Urothelium cell line (cell line): ENCODE results near the gene IRF7.
"Not testable (repeated sequence)": the region's sequence is repeated elsewhere in the genome, so short reads cannot be mapped to it uniquely, and the experiment has no call there.

Experiments
- DNase-seq: peaks from one replicate; pipeline ENCODE4 v3.0.0; 2011; ENCODE audit warnings: low spot score, mixed read lengths
- FAIRE-seq: peaks from 2 replicates; lab custom pipeline; 2011; peaks lifted over from hg19 to GRCh38; lab: Jason Lieb, UNC

The IRF7 gene

DNA sequence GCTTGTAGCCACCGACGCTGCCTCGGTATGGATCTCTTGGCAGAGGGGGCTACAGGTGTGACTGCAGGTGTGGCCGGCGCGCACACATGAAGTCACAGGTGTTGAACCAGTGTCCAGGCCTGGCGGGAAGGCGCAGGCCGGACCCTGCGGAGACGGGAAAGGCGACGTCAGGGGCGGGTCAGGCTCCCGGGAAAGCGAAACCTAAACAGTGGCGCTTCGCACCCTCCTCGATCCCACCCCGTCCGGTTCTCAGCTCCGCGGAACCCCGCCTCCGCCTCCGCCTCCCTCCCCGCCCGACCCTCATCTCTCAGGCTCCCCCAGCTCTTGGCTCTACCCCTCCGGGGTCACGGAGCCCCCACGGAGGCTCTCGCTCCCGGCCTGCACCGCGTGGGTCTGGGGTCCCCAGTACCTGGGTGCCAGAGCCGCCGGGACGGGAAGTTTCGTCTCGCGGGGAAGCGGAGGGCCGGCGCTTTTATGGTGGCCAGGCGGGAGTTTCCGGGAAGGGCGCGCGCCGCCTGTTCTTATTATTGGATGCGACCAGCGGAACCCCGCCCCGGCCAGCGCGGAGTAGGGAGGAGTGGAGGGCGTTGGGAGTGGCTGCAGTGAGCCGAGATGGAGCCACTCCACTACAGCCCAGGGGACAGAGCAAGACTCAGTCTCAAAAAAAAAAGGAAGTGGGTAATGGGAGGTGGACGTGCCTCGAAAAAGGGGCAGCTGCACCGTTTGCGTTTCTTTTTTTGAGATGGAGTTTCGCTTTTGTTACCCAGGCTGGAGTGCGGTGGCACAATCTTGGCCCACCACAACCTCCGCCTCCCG is at the start of gene IRF7:
Gene IRF7, minus strand, starts transcription at position 447 of the 816 bp plus-strand sequence. CDS start 586 bp downstream, outside the sequence.
- no peak for DNase-seq
- FAIRE-seq = no peak

DNA sequence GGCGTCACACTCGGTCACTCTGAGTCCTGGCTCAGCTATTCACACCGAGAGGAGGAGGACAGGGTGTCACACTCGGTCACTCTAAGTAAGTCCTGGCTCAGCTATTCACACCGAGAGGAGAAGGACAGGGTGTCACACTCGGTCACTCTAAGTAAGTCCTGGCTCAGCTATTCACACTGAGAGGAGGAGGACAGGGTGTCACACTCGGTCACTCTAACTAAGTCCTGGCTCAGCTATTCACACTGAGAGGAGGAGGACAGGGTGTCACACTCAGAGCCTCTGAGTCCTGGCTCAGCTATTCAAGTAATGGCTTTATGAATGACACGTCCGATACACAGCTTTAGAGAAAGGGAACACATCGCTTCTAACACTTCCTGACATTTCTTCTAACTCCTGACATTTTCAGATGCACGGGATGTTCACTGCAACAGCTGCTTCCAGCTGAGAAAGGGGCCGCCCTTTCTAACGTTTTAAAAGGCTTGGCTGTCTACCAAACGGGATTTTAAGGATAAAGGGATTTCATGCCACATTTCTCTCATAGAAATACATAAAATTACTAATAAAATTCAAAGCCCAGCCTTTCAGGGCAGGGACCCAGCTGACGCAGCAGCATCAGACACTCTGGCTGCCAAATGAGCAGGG is 49.4 kb upstream of the IRF7 start:
- no peak for DNase-seq
- FAIRE-seq = no peak

DNA sequence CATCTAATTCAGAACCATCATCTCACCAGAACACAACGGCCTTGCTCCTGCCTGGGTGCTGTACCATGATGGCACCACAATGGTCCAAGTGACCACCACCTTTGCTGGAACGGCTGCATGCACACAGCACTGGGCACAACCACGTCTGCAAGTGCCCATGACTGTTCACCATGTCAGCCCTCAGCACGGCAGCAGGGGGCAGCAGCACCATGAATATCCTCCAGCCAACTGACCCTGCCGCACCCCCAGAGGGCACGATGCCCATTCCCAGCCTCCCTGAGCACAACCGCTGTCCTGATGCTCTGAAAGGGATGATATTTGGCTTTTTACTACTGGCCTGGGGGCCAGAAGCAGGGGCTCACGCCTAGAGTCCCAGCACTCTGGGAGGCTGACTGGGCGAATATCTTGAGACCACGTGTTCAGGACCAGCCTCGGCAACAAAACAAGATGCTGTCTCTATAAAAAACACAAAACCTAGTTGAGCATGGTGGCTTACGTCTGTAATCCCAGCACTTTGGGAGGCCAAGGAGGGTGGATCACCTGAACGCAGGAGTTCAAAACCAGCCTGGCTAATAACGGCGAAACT is 47.0 kb upstream of the IRF7 start:
- peak; percentile 13 for FAIRE-seq
- DNase-seq = peak; percentile 65

DNA sequence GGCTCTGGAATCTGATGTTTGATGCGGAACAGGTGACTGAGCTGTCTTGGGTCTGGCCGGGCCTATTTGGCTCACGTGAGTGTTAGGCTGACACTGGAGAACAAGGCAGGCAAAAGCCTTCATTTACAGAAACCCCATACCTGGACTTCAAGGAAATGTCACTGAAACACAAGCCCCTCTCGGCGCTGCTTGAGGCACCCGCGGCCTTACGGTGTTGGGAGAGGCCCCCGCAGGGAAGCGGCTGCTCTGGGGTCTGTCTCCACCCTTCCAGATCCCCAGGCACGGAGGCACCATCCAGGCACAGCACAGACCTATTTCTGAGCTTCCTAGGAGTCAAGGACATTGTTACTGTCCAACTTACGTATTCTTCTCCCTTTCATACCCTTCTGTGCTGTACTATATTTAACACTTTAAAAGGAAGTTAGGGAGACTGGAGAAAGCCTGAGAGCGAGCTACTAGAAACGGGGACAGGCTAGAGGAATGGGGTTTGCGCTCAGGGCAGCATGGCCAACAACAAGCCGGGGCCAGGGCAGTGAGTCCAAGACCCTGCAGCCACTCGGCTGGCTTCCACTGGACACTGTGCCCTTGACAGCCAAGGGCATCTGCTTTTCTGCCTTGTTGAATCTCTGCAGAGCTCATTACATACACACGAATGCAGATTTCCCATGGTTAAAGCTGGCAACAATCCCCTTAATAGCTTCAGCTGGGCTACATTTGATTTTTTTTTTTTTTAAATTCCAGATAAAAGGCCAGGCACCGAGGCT is 45.1 kb upstream of the IRF7 start:
- no peak for DNase-seq

DNA sequence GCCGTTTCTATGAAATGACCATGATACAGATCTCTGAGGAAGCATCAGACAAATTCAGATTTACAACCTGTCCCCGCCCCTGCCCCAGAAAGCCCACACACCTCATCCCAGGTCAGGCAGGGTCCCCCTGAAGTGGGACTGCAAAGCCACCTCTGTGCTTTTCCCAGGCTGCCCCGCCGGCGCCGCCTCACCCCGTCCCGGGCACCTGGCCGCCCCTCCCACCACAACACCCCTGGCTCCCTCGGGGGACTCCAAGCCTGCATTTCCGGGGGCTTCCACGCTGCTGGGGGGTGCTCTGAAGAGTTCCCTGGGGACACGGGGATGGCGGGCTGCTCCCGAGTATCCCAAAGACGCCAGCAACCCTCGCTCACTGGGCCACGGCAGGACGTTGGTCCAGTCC is 44.5 kb upstream of the IRF7 start:
- DNase-seq (no peak), FAIRE-seq (no peak)

More for the DNA sequence above, 45.1 kb upstream of the IRF7 start:
- no peak for FAIRE-seq

DNA sequence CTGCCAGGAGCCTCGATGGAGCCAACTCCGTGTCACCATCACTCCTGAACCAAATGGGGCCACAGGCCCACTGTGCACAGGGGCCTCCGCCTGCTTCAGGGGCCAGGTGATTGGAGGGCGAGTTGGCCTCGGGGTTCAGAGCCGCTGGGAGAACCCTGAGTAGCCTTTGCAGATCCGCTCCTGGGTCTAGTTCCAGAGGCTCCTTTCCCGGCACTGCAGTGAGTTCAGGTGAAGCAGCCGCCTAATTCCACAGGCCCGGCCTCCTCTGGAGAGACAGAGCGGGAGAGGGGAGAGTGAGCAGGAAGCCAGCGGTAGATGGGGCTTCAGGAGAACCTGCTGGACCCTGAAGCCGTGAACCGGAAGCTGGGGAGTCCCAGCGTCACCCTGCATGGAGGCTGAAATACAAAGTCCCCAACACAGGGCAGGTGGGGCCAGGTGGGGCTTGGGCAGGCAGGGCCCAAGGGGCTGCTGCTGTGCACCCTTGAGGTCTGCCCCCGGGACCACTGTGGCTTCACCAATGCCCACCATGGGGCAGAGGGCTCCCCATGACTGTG is 43.9 kb upstream of the IRF7 start:
- no peak for DNase-seq
- no peak for FAIRE-seq

DNA sequence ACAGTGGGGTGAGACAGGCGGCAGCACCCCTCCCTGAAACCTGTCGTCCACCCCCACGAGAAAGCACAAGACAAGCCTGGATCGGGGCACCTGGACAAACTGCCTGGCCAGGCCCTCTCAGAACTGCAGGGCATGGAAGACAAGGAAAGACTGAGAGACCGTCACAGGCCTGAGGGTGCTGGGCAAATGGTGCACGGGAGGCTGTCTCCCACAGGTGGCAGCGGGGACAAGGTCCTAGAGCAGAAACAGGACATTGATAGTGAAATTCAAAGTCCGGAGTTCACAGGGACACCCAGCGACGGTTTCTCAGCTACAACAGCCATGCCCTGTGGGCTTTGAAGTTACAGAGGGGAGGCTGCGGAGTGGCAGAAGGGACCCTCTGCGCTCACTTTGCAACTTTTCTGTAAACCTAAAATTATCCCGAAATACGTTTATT is 42.0 kb upstream of the IRF7 start:
- no peak for DNase-seq
- FAIRE-seq = no peak

DNA sequence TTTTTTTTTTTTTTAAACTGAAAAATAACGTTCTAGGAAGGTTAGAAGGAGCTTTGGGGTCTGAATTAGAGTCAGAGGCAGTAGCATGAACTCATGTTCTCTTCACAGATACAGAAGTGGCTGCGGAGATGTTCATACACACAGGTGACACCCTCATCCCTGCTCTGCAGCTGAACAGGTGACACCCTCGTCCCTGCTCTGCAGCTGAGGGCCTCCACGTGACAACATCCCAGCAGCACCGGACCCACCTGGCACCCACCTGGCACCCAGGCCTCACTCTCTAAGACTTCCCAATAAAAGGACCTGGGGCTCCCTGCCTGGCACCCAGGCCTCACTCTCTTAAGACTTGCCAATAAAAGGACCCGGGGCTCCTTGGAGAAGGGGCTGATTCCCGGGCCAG is 41.1 kb upstream of the IRF7 start:
- no peak for DNase-seq
- FAIRE-seq = no peak

DNA sequence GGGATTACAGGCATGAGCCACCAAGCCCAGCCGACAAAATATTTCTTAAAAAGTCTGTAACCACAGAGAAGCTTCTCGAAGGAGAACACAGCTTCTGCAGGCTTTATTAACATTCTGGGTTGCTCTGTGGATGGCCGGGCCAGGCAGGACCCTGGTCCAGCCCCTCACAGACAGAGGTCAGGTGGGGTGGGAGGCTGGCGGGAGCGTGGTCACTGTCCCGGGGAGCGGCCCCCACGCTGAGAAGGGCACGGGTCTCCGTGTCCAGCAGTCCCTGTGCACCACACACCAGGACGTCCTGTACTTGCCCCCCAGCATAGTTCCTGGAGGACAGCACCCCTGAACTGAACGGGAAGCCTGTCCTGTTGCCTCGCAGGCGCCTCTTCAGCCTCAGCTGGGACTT is 40.7 kb upstream of the IRF7 start:
- DNase-seq (no peak), FAIRE-seq (no peak)

DNA sequence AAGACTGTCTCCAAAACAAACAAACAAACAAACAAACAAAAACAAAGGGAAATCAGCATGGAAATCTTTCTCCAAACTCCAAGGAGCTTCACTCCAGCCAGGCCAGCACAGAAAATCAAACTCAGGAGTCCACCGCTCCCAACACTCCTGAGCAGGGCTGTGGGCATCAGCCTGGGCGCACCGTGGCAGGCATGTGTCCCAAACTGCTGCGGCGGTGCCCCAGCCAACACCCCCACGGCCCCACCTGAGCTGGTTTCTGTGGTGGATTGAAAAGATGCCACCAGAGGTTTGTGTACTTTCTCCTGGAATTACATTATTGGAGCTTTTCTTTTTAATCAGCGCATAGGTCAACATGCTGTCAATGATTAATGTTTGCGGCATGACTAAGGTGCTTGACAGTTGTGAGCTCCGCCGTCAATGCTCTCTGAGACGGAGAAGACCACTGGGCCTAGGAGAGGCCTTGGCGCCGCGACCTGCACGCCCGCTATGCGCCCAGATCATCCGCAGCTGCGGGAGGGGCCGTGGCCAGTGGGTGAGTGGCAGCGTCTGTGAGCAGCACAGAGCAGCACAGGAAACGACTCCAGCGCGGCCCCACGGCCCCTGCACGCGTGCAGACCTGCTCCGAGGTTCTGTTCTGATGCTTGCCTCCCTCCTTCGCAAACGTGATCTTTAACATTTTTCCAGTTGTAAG is 39.4 kb upstream of the IRF7 start:
- DNase-seq = no peak
- no peak for FAIRE-seq

DNA sequence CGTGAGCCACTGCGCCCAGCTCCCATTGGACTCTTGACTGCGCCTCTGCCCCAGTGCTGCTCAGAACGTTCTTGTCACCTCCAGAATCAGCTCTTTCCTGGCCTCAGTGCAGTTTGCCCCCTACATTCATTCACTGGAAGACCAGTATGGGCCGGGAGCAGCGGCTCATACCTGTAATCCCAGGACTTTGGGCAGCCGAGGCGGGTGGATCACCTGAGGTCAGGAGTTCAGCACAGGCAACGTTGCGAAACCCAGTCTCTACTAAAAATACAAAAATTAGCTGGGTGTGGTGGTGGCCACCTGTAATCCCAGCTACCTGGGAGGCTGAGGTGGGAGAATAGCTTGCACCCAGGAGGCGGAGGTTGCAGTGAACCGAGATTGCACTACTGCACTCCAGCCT is 38.7 kb upstream of the IRF7 start:
- DNase-seq, FAIRE-seq: not testable (repeated sequence)

DNA sequence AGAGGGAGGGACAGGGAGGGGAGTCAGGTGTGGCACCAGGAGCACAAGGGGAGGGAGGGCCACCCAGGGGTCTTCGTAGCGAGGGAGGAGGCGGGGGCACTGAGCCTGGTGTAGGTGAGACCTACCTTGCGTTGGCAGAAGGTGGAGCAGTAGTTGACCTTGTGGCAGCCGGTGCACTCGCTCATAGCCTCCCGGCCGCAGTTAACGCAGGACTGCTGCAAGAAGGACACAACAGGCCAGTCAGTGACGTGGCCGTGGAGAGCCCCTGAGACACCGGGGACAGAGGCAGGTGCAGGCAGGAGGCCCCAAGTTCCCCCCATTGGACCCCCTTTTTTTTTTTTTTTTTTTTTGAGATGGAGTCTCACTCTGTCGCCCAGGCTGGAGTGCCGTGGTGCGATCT is 38.1 kb upstream of the IRF7 start:
- DNase-seq = no peak
- no peak for FAIRE-seq

DNA sequence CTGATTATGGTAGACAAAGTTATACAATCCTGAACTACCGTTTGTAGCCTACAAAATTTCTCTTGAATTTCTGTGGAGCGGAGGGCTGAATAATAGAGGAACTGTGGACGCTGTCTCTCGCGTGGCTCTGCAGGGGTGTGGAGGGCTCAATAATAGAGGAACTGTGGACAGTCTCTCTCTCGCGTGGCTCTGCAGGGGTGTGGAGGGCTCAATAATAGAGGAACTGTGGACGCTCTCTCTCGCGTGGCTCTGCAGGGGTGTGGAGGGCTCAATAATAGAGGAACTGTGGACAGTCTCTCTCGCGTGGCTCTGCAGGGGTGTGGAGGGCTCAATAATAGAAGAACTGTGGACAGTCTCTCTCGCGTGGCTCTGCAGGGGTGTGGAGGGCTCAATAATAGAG is 37.4 kb upstream of the IRF7 start:
- DNase-seq, FAIRE-seq: not testable (repeated sequence)

DNA sequence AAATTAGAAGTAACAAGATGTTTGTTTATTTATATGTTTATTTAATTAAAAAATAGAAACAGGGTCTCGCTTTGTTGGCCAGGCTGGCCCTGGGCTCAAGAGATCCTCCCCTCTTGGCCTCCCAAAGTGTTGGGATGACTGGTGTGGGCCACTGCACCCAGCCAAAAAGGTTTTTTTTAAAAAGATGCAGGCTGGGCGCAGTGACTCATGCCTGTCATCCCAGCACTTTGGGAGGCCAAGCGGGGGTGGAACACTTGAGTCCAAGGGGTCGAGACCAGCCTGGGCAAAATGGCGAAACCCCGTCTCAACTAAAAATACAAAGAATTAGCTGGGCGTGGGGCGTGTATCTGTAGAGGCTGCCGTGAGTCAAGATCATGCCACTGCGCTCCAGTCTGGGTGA is 34.7 kb upstream of the IRF7 start:
- no peak for DNase-seq
- no peak for FAIRE-seq

DNA sequence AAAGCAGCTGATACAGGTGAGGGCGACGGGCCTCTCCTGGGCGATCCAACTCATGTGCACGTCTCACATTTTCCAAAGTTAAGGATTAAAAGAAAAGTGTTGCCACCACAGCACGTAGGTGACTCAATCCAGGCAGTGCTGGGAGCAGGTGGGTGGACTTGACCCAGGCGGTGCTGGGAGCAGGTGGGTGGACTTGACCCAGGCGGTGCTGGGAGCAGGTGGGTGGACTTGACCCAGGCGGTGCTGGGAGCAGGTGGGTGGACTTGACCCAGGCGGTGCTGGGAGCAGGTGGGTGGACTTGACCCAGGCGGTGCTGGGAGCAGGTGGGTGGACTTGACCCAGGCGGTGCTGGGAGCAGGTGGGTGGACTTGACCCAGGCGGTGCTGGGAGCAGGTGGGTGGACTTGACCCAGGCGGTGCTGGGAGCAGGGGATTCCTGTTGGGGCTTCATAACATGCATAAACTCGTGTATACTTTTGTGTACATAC is 32.0 kb upstream of the IRF7 start:
- DNase-seq, FAIRE-seq: not testable (repeated sequence)

DNA sequence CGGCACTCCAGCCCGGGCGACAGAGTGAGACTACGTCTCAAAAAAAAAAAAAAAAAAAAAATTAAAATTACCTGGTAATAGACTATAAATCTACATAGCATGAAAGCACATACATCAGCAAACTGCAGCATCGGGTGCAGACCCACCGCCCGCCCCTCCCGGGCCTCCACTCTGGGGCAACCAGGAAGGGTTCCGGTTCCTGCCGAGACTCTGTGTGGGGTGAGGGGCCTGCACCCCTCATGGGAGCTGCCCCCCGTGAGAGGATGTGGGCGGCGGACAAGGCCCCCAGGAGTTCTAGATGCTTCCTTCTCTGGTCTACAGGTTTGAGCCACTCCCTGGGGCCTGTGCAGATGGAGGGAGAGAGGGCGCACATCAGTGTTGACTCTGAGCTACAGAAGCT is 30.5 kb upstream of the IRF7 start:
- FAIRE-seq = no peak
- DNase-seq = no peak

DNA sequence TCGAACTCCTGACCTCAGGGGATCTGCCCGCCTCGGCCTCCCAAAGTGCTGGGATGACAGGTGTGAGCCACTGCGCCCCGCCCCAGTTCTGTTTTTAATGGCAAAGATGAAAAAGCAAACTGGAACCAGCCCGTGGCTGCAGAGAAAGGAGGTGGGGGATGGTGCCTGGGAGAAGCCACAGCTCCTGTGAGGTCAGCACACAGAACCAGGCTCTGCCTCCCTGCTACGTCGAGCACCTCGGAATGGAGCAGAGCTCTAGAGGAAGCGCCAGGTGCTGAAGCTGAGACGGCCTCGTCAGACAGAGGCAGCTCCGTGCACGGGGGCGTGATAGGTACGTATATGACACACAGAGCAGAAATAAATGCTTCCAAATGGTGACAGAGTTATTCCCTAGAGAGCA is 29.8 kb upstream of the IRF7 start:
- DNase-seq (no peak), FAIRE-seq (no peak)

DNA sequence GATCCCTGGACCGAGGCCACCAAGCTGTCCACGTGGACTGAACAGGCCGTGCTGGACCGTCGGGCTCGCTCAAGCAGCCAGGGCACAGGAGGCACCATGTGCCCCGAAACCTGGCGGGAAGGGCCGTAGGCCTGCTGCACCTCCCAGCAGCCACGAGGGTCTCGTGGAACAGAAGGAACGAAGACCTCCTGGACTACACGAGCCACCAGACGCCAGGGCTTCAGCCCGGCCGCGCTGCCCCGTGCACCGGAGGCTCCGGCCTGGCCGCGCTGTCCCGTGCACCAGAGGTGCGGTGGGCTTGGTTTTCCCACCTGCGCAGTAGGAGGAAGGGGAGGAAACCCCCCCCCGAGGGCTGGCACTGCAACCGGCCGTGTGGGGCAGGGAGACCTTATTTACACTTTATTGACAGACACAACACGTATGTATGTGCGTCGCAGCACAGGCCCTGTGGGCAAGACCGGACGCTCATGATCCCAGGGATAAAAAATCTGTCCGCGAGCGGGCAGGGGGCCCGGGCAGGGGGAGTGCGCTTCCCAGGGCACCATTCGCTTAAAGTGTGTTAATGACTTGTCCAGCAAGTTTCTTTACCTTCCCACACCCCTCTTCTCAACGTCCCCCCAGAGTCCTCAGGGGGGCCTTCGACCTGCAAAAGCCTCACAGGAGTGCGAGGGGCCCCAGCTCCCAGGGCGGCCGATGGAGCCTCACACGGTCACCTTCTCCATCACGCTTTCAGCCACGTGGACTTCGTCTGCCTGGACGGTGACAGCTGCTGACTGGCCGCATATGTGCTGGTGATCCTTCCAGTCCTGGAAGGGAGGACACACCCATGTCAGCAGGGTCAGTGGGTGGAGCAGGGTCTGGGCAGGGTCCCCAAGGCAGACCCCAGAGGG is 28.3 kb upstream of the IRF7 start:
- FAIRE-seq (no peak), DNase-seq (no peak)

DNA sequence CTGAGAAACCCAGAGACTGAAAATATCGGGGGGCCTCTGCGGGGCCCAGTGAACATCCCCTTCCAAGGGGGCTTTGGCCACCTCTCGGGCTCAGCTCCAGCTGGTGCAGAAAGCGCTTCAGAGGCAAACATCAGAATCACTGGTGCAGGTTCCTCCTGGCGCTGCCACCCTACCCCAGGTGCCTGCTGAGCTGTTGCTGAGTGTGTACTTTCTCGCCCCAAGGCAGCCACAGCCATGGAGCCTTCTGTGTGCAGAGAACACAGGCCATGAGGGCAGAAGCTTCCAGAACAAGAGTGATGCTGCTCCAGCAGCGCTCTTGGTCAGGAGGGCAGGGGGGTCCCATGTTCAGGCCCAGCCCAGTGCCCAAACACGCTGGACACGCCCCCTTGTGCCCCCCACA is 27.6 kb upstream of the IRF7 start:
- DNase-seq = no peak
- no peak for FAIRE-seq
